NOMO-1 (cell line): ENCODE data around the gene EPAS1.
A peak's percentile ranks its signal among the peaks of the same experiment; 100 is the strongest.

ENCODE experiments used
- DNase-seq, 2 experiments: peaks; one replicate each; lab custom pipeline; 2025; ENCODE audit not compliant: unreplicated experiment in 2 of 2; lab: John Stamatoyannopoulos, UW

The EPAS1 gene

DNA sequence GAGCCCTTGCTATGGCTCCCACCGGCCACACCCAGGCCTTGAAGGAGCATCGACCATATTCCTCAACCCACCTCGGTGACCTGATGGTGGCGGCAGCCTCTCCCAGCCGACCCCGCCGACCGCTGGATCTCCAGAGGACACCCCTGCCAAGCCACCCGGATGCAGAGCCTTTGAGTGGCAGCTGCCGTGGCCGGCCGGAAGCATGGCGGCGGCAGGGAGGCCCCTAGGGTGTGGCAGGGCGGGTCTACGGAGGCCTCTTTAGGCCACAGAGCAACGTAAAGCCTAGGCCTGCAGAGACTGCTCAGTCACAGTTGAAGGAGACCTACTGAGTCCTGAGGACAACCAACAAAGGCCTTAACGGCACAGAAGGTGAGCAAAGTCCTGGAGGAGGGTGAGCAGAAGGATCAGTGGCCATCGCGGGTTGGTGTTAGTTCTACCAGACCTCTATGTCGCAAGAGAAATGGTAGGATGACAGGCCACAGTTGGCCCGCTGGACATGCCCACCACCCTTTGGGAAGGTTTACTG is 131.8 kb downstream of the EPAS1 start:
- DNase-seq: no peak

DNA sequence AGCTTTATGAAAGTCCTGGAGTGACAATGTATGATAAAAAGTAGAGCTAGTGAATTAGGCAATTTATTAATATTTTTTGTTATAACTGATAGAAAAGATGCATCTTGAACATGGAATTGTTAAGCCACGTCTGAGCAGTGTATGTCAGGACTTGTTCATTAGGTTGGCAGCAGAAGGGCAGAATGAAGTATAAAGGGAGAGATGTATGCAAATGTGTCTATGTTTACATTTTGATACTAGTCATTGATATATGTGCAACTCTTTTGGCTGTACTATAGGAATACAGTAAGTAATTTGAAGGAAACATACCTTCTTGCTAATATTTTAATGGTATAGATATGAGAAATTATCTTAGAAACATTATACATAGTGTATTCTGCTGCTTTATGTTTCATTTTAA is 133.2 kb downstream of the EPAS1 start:
- DNase-seq: no peak

DNA sequence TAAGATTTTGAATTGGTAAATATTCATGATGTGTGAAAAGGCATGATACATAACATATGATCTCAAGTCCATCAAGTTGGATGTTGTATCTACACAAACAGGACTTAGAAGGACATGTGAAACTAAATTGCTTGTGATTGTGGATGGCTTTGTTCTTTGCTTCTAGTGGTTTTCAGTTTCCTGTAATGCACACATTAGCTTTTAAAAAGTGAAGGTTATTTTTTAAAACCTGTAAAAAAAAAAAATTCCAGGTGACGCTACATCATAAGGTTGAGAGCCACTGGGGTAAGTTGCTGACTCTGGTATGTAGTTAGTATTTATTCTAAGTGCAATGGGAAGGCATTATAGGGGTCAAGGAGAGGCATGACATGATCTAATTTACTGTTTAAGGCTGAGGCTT is 133.8 kb downstream of the EPAS1 start:
- no peak for DNase-seq

DNA sequence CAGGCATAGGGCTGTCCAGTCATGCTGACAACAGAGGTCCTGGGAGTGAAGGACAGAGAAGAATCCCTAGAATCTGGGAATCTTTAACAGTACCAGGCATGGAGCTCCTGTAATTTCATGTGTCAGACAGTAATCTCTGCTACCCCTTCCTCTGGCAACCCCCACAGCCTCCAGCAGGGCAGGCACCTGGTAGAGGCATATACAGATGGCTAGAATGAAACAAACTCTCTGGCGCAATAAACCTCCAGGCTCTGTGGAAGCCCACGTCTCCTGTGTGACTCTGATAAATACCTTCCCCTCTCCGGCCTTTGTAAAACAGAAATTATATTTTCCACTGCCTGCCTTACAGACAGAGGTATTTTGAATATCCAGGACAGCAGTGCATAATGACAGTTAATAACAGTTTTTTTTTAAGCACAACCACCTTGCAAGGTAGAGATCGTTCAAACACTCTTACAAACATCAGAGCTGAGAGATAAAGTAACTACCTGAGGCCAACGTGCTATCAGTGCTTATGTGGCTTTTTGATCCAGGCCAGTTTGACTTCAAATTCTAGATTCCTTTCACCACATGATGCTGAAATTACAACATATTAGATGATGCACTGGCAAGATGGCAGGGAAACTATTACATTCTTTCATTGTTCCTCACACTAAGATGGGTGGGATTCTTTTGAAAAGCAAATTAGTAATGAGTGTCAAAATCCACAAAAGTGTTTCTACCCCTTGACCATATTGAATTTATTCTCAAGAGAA is 134.5 kb downstream of the EPAS1 start:
- peak in 1 of 2 experiments; percentile 10 for DNase-seq

DNA sequence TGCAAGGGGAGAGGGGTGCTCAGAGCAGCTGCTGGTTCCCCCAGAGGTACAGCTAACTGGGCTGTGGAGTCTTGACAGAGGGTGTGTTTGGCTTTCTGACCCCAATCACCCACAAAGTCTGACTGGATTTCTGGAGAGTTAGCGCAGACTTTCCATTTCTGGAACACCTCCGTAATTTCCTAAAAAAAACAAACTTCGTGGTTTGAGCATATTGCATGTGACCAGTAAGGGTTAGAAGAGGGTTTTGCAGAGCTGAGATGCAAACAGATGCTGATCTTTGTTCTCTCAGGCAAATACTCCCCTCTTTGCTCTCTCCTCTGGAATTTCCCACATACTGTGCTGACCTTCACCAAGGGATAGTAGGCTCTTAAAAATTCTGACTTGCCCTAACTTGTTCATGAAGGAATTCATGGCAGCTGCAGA is 137.7 kb downstream of the EPAS1 start:
- DNase-seq: no peak

DNA sequence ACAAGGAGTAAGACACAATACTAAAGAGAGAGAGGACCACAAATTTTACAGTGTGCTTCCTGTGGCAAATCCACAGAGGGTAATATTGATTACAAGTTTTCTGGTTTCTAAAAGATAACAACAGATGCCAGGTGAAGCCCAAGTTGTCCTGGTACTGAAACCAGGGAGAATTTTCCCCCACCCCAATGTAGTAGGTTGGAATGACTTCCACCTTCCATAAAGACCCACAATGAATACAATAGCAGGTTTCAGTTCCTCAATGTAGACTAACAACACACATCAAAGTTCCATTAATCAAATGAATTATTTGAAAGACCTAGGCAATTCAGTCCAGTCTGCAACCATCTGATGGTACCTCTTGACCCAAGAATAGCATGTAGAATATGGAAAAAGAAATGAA is 138.1 kb downstream of the EPAS1 start:
- peak in 1 of 2 experiments; percentile 38 for DNase-seq

DNA sequence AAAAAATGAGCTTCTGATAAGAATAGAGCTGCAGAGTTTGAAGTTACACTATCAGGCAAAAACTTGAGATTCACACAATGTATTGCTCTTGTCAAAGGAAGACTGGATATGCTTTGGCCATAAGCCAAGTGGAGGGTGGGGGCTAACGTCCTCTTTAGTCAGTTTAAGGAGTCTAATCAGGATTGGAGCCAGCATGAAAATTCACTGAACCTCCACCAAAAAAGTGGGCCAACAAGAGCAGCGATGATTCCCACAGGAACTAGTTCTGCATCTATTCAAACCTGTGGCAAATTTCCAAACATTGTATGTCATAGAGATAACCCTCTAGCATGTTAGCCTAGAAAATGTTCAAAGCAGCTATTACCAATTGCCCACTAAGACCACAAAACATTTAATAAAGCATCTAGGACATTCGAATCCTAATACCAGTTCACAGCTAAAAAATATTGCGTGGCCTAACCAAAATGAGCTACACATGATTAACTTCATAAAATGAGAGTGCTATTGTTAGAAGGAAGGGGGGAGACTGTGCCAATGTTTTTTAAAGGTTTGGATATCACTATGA is 138.7 kb downstream of the EPAS1 start:
- no peak for DNase-seq
